Neural crest cell (in vitro differentiated cells): ENCODE measurements around the gene SMIM23. TPM values are rescaled to one million over a fixed set of nuclear protein-coding genes. Genes with fewer than 3 reads are reported as not detected.
"Not testable (repeated sequence)": the region's sequence is repeated elsewhere in the genome, so short reads cannot be mapped to it uniquely, and the experiment has no call there.

Experiments used
- DNase-seq: peaks from one replicate; pipeline ENCODE4 v3.0.0; 2021; ENCODE audit warnings: low read depth, mixed read lengths, low spot score
- H3K27ac Mint-ChIP-seq: one replicate; pipeline ENCODE4 v1.8.0; 2021; ENCODE audit warnings: mild to moderate bottlenecking, mixed read lengths; ENCODE audit not compliant: unreplicated experiment
- H3K27me3 Mint-ChIP-seq: 2 replicates; pipeline ENCODE4 v1.8.0; 2021; ENCODE audit warnings: low read depth, mild to moderate bottlenecking, mixed read lengths
- H3K36me3 Mint-ChIP-seq: 2 replicates; pipeline ENCODE4 v1.8.0; 2021; ENCODE audit warnings: low read depth, mild to moderate bottlenecking, mixed read lengths
- H3K4me1 Mint-ChIP-seq: 2 replicates; pipeline ENCODE4 v1.8.0; 2021; ENCODE audit warnings: mixed read lengths
- H3K4me3 Mint-ChIP-seq: one replicate; pipeline ENCODE4 v1.8.0; 2021; ENCODE audit warnings: mild to moderate bottlenecking, mixed read lengths
- H3K9me3 Mint-ChIP-seq: 2 replicates; pipeline ENCODE4 v1.8.0; 2021; ENCODE audit warnings: mixed read lengths
- total RNA-seq: library from RNA; stranded (reverse); gene quantifications from 2 replicates; pipeline ENCODE4 v1.2.1, GENCODE V29; 2021
- TF ChIP-seq, protein P1 (sequence below): fragments of 200-600 bp; sonication (generic); conservative IDR thresholded peaks from 2 replicates; pipeline ENCODE4 v1.5.0; 2021; ENCODE audit warnings: antibody characterized with exemption, mild to moderate bottlenecking

SMIM23 gene
- total RNA-seq, 1 donor from 2014 or later: not detected

DNA sequence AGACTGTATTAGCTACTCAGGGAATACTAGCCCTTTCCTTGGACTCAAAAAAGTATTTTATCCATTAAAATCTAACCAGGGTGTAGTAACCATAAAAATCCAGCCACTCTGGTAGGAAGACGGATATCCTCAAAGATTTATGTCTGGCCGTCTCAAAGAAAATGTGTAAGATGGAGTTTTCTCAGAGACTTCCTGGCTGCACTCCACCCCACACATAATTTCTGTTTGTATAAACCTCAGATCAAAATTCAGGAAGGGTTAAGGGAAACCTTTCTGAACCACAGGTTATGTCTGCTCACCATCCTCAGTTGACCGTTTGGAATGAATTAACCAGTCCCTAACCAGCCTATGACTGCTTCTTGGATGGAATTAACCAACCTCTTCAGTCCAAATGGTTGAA, 13.8 kb upstream of the SMIM23 start:
- TF ChIP-seq, protein P1, sequence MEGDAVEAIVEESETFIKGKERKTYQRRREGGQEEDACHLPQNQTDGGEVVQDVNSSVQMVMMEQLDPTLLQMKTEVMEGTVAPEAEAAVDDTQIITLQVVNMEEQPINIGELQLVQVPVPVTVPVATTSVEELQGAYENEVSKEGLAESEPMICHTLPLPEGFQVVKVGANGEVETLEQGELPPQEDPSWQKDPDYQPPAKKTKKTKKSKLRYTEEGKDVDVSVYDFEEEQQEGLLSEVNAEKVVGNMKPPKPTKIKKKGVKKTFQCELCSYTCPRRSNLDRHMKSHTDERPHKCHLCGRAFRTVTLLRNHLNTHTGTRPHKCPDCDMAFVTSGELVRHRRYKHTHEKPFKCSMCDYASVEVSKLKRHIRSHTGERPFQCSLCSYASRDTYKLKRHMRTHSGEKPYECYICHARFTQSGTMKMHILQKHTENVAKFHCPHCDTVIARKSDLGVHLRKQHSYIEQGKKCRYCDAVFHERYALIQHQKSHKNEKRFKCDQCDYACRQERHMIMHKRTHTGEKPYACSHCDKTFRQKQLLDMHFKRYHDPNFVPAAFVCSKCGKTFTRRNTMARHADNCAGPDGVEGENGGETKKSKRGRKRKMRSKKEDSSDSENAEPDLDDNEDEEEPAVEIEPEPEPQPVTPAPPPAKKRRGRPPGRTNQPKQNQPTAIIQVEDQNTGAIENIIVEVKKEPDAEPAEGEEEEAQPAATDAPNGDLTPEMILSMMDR: no peak
- no peak for DNase-seq
- Mint-ChIP-seq H3K36me3 (peaks cover 2% of the 10 kb centered on the region), H3K4me1 (no peaks in the 10 kb centered on the region), H3K27me3 (no peaks in the 10 kb centered on the region), H3K4me3 (no peak overlapping the region), H3K27ac (no peak overlapping the region), H3K9me3 (peaks cover 5% of the 10 kb centered on the region)

DNA sequence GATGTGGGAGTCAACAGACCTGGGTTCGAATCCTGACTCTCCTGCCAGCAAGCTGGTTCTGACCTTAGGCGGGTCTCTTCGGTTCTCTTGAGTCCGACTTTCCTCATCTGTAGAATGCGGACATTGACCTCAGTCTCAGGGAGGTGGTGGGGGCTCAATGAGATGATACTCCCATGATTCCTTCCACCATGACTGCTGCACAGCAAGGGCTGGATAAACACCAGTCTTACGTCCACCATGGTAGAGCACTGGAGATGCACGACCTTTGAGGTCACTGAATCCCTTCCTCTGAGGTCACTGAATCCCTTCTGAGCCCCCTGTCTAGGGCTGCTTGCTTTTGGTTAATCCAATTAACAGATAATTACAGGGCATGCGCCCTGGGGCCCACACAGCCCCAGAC, 12.5 kb upstream of the SMIM23 start:
- no peak overlapping the region for H3K4me3 Mint-ChIP-seq
- no peaks in the 10 kb centered on the region for H3K4me1 Mint-ChIP-seq
- no peaks in the 10 kb centered on the region for H3K36me3 Mint-ChIP-seq
- no peak for DNase-seq
- no peaks in the 10 kb centered on the region for H3K27me3 Mint-ChIP-seq
- TF ChIP-seq, protein P1: no peak
- H3K9me3 Mint-ChIP-seq: peaks cover 5% of the 10 kb centered on the region
- H3K27ac Mint-ChIP-seq: no peak overlapping the region

- H3K9me3 Mint-ChIP-seq: peaks cover 4% of the 10 kb centered on the region
- TF ChIP-seq, protein P1: no peak
- no peaks in the 10 kb centered on the region for H3K36me3 Mint-ChIP-seq
- H3K27me3 Mint-ChIP-seq: no peaks in the 10 kb centered on the region
- no peak overlapping the region for H3K27ac Mint-ChIP-seq
- no peak overlapping the region for H3K4me3 Mint-ChIP-seq
- no peaks in the 10 kb centered on the region for H3K4me1 Mint-ChIP-seq
- DNase-seq: no peak
These were observed 11.2 kb upstream of the SMIM23 start for GRCh38 chr5:171774418-171774817.

DNA sequence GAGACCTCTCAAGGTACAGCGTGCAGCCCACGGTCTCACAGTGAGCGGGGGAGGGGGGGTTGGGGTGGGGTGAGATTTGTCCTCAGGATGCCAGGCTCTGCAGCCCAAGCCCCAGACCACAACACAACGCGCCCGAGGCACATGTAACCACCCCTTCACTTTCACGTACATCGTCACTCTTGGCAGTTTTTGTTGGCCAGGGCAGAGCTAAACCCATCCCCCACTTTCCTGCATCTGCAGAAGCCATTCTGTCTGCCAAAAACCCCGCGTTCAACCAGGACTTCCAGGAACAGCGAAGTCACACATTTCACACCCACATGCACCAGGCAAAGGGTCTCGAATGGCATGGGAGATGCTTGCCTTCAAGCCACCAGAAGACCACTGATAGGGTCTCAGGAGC, 9.4 kb upstream of the SMIM23 start:
- H3K4me3 Mint-ChIP-seq: no peak overlapping the region
- no peaks in the 10 kb centered on the region for H3K4me1 Mint-ChIP-seq
- no peaks in the 10 kb centered on the region for H3K27me3 Mint-ChIP-seq
- H3K36me3 Mint-ChIP-seq: no peaks in the 10 kb centered on the region
- TF ChIP-seq, protein P1: no peak
- H3K27ac Mint-ChIP-seq: no peak overlapping the region
- peaks cover 4% of the 10 kb centered on the region for H3K9me3 Mint-ChIP-seq
- no peak for DNase-seq

GRCh38 chr5:171776770-171777759, 8.6 kb upstream of the SMIM23 start:
- H3K9me3 Mint-ChIP-seq: peaks cover 4% of the 10 kb centered on the region
- no peak overlapping the region for H3K4me3 Mint-ChIP-seq
- TF ChIP-seq, protein P1: no peak
- no peaks in the 10 kb centered on the region for H3K4me1 Mint-ChIP-seq
- H3K27ac Mint-ChIP-seq: no peak overlapping the region
- no peaks in the 10 kb centered on the region for H3K36me3 Mint-ChIP-seq
- no peak for DNase-seq
- no peaks in the 10 kb centered on the region for H3K27me3 Mint-ChIP-seq

DNA sequence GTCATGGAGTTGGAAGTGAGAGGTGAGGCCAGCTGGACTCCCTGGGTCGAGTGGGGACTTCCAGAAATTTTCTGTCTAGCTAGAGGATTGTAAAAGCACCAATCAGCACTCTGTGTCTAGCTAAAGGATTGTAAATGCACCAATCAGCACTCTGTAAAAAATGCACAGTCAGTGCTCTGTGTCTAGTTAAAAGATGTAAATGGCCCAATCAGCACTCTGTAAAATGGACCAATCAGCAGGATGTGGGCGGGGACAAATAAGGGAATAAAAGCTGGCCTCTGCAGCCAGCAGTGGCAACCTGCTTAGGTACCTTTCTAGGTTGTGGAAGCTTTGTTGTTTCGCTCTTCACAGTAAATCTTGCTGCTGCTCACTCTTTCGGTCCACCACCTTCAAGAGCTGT, 3.9 kb upstream of the SMIM23 start:
- not testable (repeated sequence) for H3K9me3 Mint-ChIP-seq, DNase-seq, H3K4me1 Mint-ChIP-seq, H3K36me3 Mint-ChIP-seq, H3K27me3 Mint-ChIP-seq, H3K27ac Mint-ChIP-seq, H3K4me3 Mint-ChIP-seq
